SU-DHL-6 (cell line): Measurements from ENCODE around the gene PRRC1.

Experiments
- H2AFZ ChIP-seq: fragments of 200-600 bp; sonication (generic); 2 replicates; pipeline ENCODE4 v1.6.1; 2014; ENCODE audit warnings: low read depth, mild to moderate bottlenecking, moderate library complexity, mixed read lengths, antibody characterized with exemption, low read length; ENCODE audit not compliant: severe bottlenecking
- H3F3A ChIP-seq: fragments of 200-600 bp; shearing (Covaris generic); 2 replicates; pipeline ENCODE4 v1.6.0; 2016; ENCODE audit warnings: antibody characterized with exemption, mild to moderate bottlenecking; ENCODE audit not compliant: insufficient read depth
- H3K27ac ChIP-seq: fragments of 200-600 bp; sonication (generic); 2 replicates; pipeline ENCODE4 v1.5.1; 2016; ENCODE audit warnings: low read depth, mild to moderate bottlenecking, low read length, moderate library complexity, mixed read lengths
- H3K27me3 ChIP-seq: fragments of 200-600 bp; sonication (generic), shearing (Covaris generic); 2 replicates; pipeline ENCODE4 v1.6.0; 2014; ENCODE audit warnings: mild to moderate bottlenecking, low read length
- H3K36me3 ChIP-seq: fragments of 200-600 bp; sonication (generic); 2 replicates; pipeline ENCODE4 v1.6.1; 2014; ENCODE audit warnings: mild to moderate bottlenecking, low read length, mixed read lengths
- H3K4me2 ChIP-seq: fragments of 300-600, 200-600 bp; shearing (Covaris generic), sonication (generic); 2 replicates; pipeline ENCODE4 v1.6.0; 2014; ENCODE audit warnings: low read length, low read depth, mild to moderate bottlenecking; ENCODE audit not compliant: poor library complexity, severe bottlenecking
- H3K4me3 ChIP-seq: fragments of 200-600 bp; sonication (generic); 2 replicates; pipeline ENCODE4 v1.5.1; 2014; ENCODE audit warnings: antibody characterized with exemption, low read length, mild to moderate bottlenecking, mixed read lengths; ENCODE audit not compliant: insufficient read depth, poor library complexity, severe bottlenecking
- H3K79me2 ChIP-seq: fragments of 200-600 bp; sonication (generic); 2 replicates; pipeline ENCODE4 v1.6.1; 2014; ENCODE audit warnings: mild to moderate bottlenecking, low read length, moderate library complexity; ENCODE audit not compliant: insufficient read depth
- H3K9ac ChIP-seq: fragments of 200-600 bp; sonication (generic); 2 replicates; pipeline ENCODE4 v1.7.0; 2014; ENCODE audit warnings: mild to moderate bottlenecking, low read length
- H3K9me2 ChIP-seq: fragments of 200-600 bp; sonication (generic); replicated peaks from 2 replicates; pipeline ENCODE4 v1.6.1; 2014; ENCODE audit warnings: low read length; ENCODE audit not compliant: insufficient read depth
- H3K9me3 ChIP-seq: fragments of 200-600 bp; sonication (generic); 2 replicates; pipeline ENCODE4 v1.6.1; 2014; ENCODE audit warnings: low read length, mixed read lengths; ENCODE audit not compliant: insufficient read depth
- H4K20me1 ChIP-seq: fragments of 200-600 bp; sonication (generic); 2 replicates; pipeline ENCODE4 v1.6.1; 2014; ENCODE audit warnings: low read depth, mild to moderate bottlenecking, antibody characterized with exemption, low read length, moderate library complexity, mixed read lengths
- CTCF ChIP-seq: fragments of 200-600 bp; sonication (generic); IDR thresholded peaks from one replicate; pipeline ENCODE4 v1.5.1; 2017; ENCODE audit warnings: antibody characterized with exemption, mild to moderate bottlenecking, low read length, moderate library complexity; ENCODE audit not compliant: insufficient read depth, poor library complexity, severe bottlenecking
- EZH2phosphoT487 ChIP-seq: fragments of 200-600 bp; sonication (generic), shearing (Covaris generic); conservative IDR thresholded peaks from 2 replicates; pipeline ENCODE4 v1.6.1; 2018; ENCODE audit warnings: mild to moderate bottlenecking, antibody characterized with exemption, low read length, moderate library complexity, mixed read lengths

Gene PRRC1

GRCh38 chr5:127550652-127551409 lies 33.4 kb downstream of the PRRC1 start:
- no peaks in the 10 kb centered on the region; the same call in 1 of the 2 replicates for H4K20me1 ChIP-seq
- TF ChIP-seq CTCF (no peak), EZH2phosphoT487 (no peak)

GRCh38 chr5:127551410-127552041 lies 34.1 kb downstream of the PRRC1 start:
- Histone ChIP-seq H3K27me3 (no peaks in the 10 kb centered on the region), H3K36me3 (peaks cover 32% of the 10 kb centered on the region), H4K20me1 (no peaks in the 10 kb centered on the region; the same call in 1 of the 2 replicates), H3K27ac (no peak overlapping the region), H3K9ac (no peak overlapping the region), H3K9me3 (no peaks in the 10 kb centered on the region), H2AFZ (no peak overlapping the region), H3K9me2 (no peaks in the 10 kb centered on the region), H3F3A (no peaks in the 10 kb centered on the region), H3K4me3 (no peak overlapping the region), H3K4me2 (no peak overlapping the region), H3K79me2 (no peaks in the 10 kb centered on the region)
- TF ChIP-seq EZH2phosphoT487, result no peak
- no peak for TF ChIP-seq CTCF

More at GRCh38 chr5:127550652-127551409, 33.4 kb downstream of the PRRC1 start:
- Histone ChIP-seq H3K36me3 (peaks cover 32% of the 10 kb centered on the region), H3K4me3 (no peak overlapping the region), H3F3A (no peaks in the 10 kb centered on the region), H3K9me3 (no peaks in the 10 kb centered on the region), H3K27ac (no peak overlapping the region), H2AFZ (no peak overlapping the region), H3K79me2 (no peaks in the 10 kb centered on the region), H3K4me2 (no peak overlapping the region), H3K9ac (no peak overlapping the region), H3K27me3 (no peaks in the 10 kb centered on the region), H3K9me2 (no peaks in the 10 kb centered on the region)

- no peaks in the 10 kb centered on the region for H3K27me3 ChIP-seq
- H3K9me2 ChIP-seq, result no peaks in the 10 kb centered on the region
- no peak overlapping the region for H3K4me3 ChIP-seq
- no peak overlapping the region for H3K27ac ChIP-seq
- H3K9me3 ChIP-seq, result no peaks in the 10 kb centered on the region
- H3K9ac ChIP-seq, result no peak overlapping the region
- no peaks in the 10 kb centered on the region for H3K79me2 ChIP-seq
- no peak overlapping the region for H2AFZ ChIP-seq
- H3K36me3 ChIP-seq, result peaks cover 15% of the 10 kb centered on the region
- no peaks in the 10 kb centered on the region for H3F3A ChIP-seq
- no peak for TF ChIP-seq CTCF
- no peak for TF ChIP-seq EZH2phosphoT487
- no peak overlapping the region for H3K4me2 ChIP-seq
- H4K20me1 ChIP-seq, result no peaks in the 10 kb centered on the region
Observed at GRCh38 chr5:127555826-127556225, 38.4 kb downstream of the PRRC1 start.
